GM12865 (cell line): ENCODE results near the gene SLC25A26.

Experiments used
- DNase-seq: peaks from one replicate; pipeline ENCODE4 v3.0.0; 2010; ENCODE audit warnings: low read depth
- H3K4me3 ChIP-seq: 2 replicates; pipeline ENCODE4 v1.5.1; 2011; ENCODE audit warnings: mild to moderate bottlenecking, low read depth, low read length, control low read depth
- TF ChIP-seq, protein P1 (sequence below): IDR thresholded peaks from 2 replicates; pipeline ENCODE4 v1.5.1; 2011; ENCODE audit warnings: low read length, control low read depth, low read depth, inconsistent platforms; ENCODE audit not compliant: insufficient read depth; ENCODE audit errors: missing control alignments

The SLC25A26 gene

GRCh38 chr3:66398228-66399025 lies 177.6 kb downstream of the SLC25A26 start:
- no peak for DNase-seq
- no peak overlapping the region for H3K4me3 ChIP-seq

DNA sequence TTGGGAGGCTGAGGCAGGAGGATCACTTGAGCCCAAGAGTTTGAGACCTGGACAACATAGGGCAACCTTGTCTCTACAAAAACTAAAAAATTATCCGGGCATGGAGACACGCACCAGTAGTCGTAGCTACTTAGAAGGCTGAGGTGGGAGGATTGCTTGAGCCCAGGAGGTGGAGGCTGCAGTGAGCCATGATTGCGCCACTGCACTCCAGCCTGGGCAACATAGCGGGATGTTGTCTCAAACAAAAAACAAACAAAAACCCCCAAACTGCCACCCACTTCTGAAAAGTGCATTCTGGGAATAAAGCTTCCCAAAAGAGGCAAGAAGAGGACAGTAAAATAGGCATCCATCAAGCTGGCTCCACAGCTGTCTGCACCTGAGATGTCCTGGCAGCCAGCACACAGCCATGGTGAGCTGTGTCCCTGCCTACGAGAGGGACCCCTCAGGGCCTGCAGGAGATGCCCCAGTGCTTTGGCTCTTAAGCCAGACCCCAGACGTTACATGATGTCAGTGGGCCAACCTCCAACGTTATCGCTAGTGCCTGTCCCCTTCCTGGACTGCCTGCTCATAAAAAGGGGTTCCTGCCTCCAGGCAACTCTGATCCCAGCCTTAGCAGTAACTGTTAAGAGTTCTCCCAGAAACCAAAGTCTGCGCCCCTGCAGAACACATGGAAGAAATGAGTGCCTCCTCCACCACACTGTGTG lies 178.9 kb downstream of the SLC25A26 start:
- DNase-seq: no peak
- TF ChIP-seq, protein P1, sequence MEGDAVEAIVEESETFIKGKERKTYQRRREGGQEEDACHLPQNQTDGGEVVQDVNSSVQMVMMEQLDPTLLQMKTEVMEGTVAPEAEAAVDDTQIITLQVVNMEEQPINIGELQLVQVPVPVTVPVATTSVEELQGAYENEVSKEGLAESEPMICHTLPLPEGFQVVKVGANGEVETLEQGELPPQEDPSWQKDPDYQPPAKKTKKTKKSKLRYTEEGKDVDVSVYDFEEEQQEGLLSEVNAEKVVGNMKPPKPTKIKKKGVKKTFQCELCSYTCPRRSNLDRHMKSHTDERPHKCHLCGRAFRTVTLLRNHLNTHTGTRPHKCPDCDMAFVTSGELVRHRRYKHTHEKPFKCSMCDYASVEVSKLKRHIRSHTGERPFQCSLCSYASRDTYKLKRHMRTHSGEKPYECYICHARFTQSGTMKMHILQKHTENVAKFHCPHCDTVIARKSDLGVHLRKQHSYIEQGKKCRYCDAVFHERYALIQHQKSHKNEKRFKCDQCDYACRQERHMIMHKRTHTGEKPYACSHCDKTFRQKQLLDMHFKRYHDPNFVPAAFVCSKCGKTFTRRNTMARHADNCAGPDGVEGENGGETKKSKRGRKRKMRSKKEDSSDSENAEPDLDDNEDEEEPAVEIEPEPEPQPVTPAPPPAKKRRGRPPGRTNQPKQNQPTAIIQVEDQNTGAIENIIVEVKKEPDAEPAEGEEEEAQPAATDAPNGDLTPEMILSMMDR: no peak
- H3K4me3 ChIP-seq: no peak overlapping the region

More at GRCh38 chr3:66398228-66399025, 177.6 kb downstream of the SLC25A26 start:
- TF ChIP-seq, protein P1: no peak

DNA sequence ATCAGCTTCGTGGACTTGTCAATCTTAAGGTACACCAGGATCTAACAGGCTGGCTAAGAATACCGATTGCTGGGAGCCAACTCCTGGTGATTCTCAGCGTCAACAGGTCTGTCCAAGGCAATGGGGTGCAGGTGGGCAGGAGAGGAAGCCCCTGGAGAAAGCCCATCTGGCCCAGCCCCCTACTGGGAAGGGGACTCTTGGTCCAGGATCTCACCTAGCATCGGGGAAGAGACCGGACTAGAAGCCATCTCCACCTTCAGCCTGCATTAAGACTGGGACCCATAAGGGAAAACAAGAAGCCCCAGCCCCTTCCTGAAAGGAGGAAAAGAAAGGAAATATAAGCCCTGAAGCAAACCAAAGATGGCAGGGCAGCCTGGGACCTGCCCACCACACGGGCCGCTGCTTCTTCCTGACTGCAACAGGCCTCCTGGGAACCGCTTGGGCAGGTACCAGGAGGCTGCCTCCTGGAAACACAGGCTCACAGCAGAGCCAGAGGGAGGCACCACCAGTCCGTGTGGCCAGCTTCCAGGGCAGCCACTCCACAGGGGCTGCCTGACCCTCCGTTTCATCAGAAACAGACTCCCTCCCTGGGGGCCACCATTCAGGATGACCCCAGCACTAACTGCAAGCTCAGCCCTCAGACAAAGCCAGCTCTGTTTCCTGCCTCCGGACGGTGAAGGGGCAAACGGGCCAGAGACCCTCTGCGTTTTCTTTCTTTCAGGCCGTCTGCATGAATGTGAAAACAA lies 179.8 kb downstream of the SLC25A26 start:
- TF ChIP-seq, protein P1: no peak
- DNase-seq: no peak
- no peak overlapping the region for H3K4me3 ChIP-seq

DNA sequence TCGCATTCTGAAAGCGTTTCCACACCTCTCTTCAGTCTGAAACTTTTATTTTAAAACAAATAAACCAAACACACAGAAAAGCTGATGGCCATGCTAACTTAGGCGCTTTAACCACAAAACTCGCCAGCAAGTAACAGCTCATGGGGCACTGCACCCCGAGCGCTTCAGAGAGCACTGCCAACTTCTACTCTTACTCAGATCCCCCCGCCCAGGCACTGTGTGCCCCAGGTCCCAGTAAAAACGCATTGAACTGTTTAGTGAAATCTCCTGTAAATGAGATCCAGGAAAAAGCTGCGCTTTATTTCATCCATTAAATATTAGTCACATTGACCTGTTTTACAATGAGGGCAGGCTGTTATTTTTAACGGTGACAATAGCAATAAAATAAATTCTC lies 180.4 kb downstream of the SLC25A26 start:
- DNase-seq: no peak
- TF ChIP-seq, protein P1: no peak
- H3K4me3 ChIP-seq: no peak overlapping the region

DNA sequence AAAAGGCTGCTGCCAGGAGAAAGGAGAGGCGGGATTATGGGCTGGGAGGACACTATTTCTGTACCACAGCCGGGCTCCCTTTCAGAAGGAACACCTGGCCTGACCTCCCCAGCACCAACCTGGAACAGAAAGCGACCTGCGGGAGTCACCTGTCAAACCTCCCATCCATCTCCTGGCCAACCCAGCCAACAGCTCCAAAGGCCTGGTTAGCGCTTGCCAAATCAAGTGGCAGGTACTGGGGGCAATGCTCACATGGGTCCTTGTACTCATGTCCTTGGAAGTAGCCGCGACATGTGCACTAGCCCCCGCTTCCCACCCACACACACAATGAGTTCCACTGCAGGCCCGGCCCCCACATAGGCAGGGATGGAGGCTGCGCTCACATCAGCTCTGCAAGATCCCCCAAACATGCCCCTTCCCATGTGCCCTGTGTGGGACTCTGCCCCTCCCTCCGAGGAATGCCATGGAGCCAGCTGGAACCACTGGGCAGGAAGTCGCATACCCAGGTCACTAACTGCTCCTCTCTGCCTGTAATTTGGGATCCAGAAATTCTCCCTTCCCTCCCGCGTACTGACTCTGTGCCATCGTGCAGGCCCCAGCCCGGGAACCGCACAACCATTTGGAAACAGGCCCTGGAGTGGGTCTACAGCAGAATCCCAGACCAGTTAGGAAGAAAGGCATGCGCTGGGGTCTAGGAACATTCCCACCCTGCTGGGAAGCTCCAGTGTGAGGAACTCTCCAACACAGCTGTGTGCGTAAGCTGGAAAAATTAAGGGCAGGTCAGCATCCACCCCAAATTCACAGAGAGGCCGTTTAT lies 181.1 kb downstream of the SLC25A26 start:
- DNase-seq: no peak
- no peak overlapping the region for H3K4me3 ChIP-seq
- TF ChIP-seq, protein P1: no peak

- H3K4me3 ChIP-seq: no peak overlapping the region
- no peak for DNase-seq
- TF ChIP-seq, protein P1: no peak
These were observed 181.9 kb downstream of the SLC25A26 start for GRCh38 chr3:66402596-66403290.
